HG03139 (cell line): ENCODE data around the gene STK32A.

Experiments used
- ATAC-seq: cut with Tn5 transposase; IDR thresholded peaks from one replicate; pipeline ENCODE4 v1.9.1; 2021; ENCODE audit not compliant: unreplicated experiment

The STK32A gene

DNA sequence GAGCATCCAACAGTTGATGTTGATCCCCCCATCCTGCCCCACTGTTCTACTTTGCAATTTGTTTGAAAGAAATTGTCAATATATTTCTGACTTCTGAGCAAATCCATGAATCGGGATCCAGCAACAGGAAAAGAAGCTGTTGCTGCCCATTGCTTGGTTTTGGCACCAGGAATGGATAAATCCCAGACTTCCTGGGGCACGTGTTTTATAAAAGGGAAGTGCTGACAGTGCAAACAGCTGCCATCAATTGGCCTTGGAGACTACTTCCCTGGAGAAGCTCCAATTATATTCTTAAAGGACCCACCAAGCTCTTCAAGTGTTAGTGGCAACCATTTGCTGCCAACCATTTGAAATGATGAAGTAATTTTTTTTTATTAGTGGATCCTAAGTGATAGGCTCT lies 13.7 kb downstream of the STK32A start:
- no peak for ATAC-seq

DNA sequence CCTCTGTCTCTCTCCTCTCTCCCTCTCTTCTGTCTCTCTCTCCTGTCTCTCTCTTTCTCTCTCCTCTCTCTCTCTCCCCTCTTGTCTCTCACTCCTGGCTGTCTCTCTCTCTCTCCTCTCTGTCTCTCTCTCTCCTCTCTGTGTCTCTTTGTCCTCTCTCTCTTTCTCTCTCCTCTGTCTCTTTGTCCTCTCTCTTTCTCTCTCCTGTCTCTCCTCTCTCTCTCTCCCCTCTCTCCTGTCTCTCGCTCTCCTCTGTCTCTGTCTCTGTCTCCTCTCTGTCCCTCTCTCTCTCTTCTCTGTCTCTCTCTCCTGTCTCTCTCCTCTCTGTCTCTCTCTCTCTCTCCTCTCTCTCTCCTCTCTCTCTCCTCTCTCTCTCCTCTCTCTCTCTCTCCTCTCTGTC lies 25.0 kb downstream of the STK32A start:
- no peak for ATAC-seq

DNA sequence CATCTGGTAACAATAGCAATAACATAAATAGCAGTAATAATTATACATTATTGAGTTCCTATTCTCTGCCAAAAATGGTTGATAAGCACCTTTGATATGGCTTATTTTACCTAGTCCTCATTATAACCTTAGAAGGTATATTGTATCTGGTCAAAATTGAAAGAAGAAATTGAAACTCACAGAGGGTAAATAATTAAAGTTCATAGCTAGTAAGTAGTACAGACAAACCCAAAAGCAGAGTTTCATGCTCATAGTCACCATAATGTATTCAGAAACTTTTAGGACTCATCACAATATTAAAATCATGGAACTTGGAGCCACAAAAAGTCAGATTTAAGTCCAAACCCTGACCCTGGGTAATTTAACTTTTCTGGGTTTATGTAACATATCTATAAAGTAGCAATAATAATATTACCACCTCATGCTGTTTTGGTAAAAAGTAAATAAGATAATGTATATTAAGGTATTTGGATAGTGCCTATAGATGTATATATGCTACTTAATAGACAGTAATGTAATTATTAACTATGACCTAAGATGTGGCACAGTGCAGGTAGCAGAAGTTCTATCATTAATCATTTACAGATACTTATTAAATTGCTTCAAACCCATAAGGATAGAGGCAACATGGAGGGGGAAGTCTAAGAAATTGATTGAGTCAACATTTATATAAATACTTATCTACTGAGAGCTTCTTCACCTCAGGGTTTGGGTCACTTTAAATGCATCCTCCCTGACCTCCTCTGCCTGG lies 32.4 kb downstream of the STK32A start:
- ATAC-seq: peak; percentile 66

DNA sequence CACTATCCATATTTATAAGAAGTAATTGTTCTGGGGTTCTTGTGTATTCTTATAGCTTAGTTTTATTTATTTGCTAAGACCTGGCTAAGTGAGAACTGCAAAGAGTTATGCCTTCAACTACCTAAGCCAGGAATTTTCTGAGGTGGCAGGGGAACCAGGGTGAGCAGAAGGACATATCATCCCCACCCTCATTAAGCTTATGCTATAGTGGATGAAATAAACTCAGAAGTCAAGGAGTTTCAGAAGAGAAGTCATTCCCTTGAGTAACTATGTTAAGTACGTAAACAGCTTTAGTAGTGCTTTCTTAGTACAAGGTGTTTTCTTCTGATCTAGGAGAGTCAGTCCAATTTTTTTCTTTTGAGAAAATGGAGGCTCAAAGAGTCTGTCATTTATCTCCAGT lies 41.7 kb downstream of the STK32A start:
- no peak for ATAC-seq

DNA sequence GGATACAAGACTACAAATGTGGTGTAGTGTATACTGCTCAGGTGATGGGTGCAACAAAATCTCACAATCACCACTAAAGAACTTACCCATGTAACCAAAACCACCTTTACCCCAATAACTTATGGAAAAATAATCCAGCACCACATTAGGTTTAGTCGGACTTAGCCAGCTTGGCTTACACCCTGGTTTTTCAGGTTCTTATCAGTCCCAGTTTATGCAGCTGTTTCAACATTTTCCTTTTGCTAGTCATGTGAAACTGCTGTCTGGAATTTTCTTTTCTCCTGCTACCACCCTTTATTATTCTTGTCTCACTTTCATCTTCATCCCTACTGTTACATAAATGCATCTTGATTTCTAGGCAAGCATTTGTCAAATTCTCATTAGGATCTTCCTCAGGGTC lies 51.5 kb downstream of the STK32A start:
- no peak for ATAC-seq

DNA sequence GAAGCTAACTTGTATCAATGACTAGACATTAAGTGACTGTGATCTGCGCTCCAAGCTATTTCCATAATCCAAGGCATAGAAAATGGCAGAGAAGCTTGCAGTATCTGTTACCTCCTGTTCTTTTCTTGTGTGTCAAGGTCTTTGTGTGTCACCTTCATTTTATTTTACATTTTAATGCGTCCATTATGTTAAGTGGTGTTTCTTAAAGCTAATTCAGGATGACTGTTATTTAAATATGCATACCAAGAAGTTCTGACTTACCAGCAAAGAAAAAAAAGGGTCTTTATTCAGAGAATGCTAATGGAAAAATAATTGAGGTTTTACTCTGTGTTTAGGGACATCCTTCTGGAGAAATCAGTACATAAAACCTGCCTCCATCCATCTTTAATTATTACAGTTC lies 52.3 kb downstream of the STK32A start:
- no peak for ATAC-seq

DNA sequence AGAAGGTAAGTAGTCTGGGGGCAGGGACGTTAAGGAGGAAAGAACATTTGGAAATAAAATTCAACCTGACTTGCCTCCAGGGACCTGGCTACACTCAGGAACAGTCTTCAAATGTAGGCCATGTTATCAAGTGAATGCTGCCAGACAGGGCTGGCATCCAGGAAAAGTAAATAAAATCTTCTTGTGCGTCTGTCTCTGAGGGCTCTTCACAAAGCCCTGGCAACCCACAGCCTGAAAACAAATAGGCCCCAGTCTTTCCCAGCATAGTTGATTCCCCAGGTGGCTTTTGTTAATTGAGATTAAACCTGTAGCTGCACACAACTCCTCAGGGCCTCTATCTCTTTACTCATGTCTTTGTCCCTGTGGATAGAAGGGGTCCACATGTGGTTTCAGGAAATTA lies 55.4 kb downstream of the STK32A start:
- ATAC-seq: no peak

DNA sequence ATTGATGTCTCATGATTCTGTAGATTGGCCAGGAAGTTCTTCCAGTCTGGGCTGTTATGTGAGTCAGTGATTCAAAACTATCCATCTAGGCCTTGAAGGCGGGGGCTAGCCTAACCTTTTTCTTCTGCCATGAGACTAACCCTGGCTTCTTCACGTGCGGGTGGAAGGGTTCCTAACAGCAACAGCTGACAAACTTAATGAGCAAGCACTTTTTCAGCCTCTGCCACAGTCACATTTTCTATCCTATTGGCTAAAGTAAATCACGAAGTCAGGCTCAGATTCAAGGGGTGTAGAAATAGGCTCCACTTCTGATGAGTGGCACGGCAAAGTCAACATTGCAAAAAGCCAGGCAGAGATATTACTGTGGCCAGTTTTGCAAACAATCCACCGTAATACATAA lies 68.4 kb downstream of the STK32A start:
- ATAC-seq: no peak

DNA sequence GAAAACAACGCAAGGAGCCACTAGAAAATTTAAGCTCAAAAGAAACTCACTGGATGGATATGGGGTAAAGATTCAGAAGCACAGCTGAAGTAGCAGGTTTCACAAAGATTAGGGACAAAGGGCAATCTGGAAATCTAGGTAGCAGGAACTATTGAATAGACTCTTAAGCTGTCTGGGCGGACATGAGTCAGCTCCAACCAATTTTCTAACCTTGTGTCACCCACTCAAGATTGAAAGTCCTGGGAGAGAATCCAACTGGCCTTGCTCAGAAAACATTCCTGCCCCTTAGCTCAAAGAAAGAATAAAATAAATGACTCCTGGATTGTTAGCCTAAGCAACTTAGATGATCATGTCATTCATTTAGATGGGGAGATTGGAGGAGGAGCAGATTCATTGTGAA lies 69.2 kb downstream of the STK32A start:
- no peak for ATAC-seq

DNA sequence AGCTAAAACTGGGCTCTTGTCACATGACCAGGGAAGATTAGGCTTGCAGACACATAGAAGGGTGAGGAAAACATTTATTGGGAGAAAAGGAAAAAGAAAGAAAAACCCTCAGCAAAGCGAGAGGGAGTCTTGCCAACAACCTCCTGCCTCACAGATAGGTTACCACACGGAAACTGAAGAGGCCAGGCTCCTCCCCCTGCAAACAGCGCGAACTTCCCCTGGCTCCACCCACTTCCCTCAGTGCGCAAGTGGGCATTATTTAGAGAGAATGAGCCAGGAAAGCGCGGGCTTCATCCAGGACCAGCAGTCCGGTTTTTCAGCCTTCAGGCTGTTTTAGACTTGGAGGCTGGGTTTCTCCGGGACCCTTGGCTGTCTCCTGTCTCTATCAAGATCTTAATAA lies 70.3 kb downstream of the STK32A start:
- ATAC-seq: no peak

DNA sequence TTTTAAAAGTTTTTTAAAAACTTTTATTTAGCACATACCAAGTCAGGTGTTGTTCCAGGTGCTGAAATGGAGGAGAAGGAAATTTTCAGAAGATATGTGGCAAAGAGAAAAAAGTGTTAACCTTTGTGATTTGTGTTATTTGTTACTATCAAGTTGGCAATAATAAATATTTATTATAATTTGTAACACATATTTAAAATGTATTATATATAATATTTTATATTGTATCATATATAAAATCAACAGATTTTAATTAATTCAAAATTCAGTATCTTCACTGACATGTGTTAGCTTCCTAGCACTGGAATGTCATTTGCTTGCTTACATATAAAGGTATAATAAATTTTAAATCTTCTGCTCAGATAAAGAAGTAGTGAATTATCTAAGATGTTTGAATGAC lies 71.5 kb downstream of the STK32A start:
- ATAC-seq: no peak

DNA sequence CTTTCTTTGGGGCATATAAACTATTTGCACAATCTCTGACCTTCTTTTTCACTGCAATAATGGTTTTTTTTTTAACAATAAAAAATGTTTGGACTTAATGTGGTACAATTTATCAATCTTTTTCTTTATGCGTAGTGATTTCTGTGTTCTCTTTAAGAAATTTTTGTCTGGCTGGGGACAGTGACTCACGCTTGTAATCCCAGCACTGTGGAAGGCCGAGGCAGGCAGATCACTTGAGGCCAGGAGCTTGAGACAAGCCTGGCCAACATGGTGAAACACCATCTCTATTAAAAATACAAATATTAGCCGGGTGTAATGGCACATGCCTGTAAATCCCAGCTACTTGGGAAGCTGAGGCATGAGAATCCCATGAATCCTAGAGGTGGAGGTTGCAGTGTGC lies 72.3 kb downstream of the STK32A start:
- no peak for ATAC-seq

DNA sequence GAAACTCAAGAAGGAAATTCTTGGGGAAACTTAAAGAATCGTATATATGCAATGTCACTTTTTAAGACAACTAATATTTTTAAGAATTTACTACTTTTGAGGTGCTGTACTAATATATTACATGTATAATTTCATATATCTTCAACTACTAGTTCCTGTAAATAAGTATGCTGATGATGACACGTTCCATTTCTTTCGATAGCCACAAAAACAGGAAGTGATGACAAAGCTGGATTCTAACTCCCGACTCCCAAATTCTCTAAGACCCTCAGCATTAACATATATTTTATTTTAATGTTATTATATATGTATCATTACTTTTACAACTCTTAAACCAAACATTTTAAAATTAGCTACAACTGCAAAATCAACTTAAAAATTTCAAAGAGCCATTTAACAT lies 74.8 kb downstream of the STK32A start:
- ATAC-seq: no peak

DNA sequence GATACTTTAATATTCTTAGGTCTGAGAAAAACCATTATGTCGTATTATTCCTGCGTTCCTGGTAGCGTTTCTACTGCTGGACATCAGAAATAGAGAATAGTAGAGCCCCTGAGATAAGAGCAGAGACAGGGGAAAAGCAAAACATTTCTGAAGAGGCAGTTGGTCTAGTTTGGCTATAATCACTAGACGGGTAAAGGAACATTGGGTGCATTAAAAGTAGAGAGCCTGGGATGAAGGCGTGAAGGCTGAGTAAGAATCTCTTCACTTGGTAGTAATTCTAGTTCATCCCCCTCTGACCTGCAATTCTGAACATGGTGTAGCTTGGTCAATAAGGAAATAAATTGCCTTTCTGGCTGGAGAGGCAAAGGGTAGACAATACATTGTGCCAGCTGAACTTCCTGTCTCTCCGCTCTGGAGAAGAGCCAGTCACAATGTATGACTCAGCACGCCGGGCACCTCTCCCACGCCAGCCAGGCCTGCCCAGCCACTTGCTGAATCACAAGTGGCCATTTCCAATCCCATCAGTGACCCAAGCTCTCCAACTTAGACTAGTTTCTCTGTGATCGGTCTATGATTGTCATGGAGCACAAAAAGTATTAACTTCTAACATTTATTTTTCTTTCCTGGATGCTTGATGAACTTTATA lies 75.4 kb downstream of the STK32A start:
- no peak for ATAC-seq

DNA sequence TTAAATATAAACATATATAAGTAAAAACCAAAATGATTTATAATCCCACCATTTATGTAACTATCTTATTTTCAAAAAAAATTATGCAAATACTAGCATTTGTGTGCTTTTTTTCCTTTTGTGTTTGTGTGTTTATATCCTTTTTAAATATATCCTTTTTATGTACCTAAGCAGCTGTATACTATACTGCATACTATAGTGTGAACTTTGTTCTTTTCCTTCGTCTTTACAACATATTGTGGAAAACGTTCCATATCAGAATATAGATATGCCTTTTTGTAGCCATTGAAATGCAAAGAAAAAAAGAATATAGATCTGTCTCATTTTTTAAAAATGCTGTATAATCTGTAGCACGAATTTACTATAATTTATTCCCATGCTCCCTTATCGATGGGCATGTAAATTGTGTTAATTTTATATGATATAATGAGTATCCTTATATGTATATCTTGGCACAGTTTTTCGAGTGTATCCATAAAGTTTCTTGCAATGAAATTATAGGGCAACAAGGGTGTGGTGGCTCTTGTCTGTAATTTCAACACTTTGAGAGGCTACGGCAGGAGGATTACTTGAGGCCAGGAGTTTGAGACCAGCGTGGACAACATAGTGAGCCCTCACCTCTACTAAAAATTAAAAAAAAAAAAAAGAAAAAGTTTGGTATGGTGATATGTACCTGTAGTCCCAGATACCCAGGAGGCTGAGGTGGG lies 83.3 kb downstream of the STK32A start:
- ATAC-seq: no peak

DNA sequence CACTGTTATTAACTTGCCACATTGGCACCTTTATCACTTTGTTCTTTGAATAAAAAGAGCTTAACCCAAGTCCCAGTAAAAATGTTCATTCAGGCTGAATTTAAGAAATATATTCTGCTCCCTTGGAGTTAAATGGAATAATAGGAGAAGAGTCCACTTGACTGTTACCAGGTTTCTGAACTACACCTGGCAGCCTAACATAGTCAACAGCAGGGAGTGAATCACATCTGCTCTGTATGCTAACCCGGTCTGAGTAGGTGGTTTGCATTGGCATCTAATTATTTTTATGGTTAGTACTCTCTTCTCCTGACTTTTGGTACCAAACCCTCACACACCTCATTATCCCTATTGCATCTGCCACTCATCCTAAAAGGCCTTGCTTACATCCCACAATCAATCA lies 86.7 kb downstream of the STK32A start:
- no peak for ATAC-seq

DNA sequence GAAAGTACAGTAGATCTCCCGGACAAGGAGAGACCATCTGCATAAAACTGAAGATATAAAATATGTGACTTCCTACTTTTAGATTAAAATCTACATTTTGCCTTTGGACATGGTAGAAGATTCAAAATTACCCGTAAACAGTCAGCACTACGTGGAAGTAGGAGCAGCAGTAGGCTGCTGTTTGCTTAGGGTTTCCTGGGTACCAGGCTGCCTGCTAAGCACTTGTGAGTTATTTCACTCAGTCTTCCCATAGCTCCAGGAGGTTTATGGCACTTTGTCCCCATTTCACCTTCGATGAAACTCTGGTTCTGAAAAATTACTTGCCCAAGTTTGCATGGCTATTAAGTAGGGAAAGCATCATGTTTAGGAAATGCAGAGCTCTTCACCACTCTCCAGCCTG lies 92.6 kb downstream of the STK32A start:
- ATAC-seq: no peak

DNA sequence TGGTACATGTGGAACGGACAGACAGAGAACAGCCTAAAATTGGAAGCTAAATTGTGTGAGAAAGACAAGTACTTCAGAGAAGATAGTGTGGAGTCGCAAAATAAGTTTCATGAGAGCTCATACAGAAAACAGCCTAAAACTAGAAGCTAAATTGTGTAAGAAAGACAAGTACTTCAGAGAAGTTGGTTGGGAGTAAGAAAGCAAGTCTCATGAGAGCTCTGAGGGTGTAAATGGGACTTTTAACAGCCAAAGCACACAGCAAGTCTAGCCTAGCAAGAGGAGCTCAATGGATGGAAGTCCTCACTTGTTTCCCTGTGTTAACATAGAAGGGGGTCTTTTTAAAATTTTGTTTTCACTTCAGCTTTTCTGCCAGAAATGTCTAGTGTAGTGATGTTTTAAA lies 93.1 kb downstream of the STK32A start:
- ATAC-seq: no peak

DNA sequence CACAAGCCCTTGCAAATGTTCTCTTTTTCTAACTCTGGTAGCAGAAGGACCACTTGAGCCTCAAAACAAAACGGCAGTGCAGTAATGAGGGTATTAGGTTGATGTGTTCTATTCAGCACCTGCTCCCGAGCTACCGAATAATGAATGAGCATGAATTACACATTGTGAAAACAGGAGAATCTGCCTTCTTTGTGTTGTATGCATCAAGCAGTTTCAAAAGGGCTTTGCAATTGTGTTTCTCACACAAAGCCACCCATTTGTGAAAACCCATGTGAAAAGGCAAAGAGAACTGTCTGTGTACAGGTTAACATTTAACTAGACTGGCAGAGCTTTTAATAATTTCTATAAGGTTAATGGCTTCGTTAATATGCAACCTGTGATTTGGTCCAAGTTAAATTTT lies 97.8 kb downstream of the STK32A start:
- peak; percentile 56 for ATAC-seq

DNA sequence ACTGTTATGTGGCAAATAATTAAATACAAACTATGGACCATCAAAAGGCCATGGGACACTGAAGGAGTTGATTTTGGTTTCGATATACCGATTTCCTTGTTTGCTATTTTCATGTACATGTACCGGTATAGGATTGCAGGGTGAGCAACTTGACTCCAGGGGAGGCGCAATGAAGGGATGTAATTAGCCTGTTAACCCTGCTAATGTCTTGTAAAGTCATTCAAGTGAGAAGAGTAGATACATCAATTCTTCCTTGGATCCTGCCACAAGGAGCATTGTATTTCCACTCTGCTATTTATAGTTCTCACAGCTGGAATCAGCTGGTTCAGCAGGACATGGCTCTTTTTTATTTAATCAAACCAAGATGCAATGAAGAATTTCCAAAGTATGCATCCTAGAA lies 102.0 kb downstream of the STK32A start:
- ATAC-seq: no peak

DNA sequence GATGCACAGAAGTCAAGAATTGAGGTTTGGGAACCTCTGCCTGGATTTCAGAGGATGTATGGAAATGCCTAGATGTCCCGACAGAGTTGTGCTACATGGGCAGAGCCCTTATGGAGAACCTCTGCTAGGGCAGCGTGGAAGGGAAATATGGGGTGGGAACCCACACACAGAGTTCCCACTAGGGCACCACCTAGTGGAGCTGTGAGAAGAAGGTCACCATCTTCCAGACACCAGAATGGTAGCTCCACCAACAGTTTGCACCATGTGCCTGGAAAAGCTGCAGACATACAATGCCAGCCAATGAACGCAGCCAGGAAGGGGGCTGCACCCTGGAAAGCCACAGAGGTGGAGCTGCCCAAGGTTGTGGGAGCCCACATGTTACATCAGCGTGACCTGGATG lies 104.5 kb downstream of the STK32A start:
- ATAC-seq: no peak

DNA sequence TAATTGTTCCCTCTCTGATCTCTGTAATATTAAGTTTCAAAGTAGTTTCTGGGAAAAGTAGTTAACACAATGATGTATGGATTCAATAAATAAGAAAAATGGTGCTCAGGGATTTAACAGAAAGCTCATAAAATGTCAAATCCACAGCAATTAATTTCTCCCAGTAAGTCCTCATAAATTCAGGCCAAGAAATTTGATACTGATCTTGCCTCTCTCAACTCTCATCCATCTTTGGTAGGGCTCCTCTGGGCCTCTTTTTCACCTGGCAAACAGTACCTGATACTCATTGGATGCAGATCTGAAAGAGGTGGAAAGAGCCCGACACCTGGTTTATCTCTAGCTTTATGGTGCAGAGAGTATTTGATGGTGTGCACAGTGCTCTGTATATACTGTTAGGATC lies 106.1 kb downstream of the STK32A start:
- no peak for ATAC-seq
